GM19468 (cell line): ENCODE measurements around the gene YTHDF2.
"Not testable (repeated sequence)": the region's sequence is repeated elsewhere in the genome, so short reads cannot be mapped to it uniquely, and the experiment has no call there.

Source experiments
- ATAC-seq: cut with Tn5 transposase; IDR thresholded peaks from one replicate; pipeline ENCODE4 v1.9.1; 2021; ENCODE audit warnings: mild to moderate bottlenecking, moderate library complexity, moderate number of reproducible peaks; ENCODE audit not compliant: unreplicated experiment; ENCODE audit errors: extremely low read depth

The YTHDF2 gene

DNA sequence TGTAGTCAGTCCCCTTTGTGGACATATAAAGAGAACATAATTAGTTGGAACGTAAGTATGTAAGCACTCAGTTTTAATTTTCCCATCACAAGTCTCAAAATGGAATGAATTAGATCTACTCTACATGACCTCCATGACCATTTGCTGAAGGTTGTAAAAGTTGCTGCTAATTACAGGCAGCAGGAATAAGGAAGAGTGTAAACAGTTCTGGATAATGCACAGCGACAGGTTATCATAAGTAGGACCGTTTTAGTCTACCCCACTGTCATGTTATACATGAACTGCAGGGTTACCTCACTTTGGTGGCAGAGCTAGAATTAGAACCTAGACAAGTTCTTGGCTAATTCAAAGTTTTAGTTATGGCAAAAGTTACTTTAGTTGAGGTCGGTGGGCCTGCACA lies 21.7 kb downstream of the YTHDF2 start:
- ATAC-seq: no peak

DNA sequence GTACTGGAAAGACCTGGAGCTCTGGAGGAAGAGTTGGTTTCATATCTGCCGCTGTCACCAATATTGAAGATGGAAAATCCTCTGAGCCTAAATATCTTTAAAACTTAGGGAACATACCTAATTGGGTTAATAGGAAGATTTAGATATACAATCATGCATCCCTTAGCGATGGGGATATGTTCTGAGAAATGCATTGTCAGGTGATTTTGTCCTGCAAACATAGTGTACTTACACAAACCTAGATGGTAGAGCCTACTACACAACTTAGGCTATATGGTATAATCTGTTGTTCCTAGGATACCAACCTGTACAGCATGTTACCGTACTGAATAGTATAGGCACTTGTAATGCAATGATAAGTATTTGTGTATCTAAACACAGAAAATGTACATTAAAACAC lies 22.5 kb downstream of the YTHDF2 start:
- ATAC-seq: no peak

DNA sequence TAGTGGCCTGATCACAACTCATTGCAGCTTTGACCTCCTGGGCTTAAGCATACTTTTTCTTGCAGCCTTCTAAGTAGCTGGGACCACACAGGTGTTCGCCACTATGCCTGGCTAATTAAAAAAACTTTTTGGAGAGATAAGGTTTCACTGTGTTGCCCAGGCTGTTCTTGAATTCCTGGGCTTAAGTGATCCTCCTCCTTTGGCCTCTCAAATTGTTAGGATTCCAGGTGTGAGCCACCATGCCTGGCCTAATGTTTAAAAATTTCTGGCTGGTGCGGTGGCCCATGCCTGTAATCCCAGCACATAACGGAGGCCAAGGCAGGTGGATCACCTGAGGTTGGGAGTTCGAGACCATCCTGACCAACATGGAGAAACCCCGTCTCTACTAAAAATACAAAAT lies 24.4 kb downstream of the YTHDF2 start:
- ATAC-seq: no peak

DNA sequence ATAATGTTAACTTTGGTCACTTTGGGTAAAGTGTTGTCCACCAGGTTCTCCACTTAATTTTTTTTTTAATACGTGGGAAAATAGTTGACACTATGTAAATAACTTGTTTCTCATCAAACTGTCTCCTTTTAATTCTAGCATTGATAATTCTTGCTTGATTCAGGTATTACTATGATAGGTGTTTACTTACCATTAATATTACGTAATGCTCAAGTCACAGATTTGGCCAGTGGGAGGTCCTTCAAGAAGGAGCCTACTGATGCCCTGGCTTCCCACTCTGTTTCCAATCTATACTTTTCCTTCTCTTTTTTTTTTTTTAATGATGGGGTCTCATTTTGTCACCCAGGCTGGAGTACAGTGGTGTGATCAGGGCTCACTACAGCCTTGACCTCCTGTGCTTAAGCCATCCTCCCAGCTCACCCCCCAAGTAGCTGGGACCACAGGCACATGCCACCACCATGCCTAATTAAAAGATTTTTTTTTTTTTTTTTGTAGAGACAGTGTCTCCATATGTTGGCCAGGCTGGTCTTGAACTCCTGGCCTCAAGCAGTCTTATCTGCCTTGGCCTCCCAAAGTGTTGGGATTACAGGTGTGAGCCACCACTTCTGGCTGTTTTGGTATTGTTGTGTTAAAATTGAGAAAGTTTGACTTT lies 29.9 kb downstream of the YTHDF2 start:
- ATAC-seq: no peak

DNA sequence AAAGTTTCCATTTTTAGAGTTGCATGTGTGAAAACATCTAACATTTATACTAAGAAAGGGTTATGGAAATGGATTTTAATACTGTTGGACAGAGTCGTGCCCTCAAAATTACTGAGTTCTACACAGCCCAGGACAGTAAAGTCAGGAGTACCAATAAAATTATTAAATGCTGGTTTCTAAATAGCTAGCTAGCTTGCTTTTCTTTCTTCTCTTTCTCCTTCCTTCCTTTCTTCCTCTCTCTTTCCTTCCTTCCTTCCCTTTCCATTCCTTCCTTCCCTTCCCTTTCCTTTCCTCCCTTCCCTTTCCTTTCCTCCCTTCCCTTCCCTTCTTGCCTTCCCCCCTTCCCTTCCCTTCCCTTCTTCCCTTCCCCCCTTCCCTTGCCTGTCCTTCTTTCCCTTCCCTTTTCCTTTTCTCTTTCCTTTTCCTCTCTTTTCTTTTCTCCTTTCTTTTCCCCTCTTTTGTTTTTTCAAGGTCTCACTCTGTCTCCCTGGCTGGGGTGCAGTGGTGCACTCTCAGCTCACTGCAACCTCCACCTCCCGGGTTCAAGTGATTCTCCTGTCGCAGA lies 33.9 kb downstream of the YTHDF2 start:
- ATAC-seq: no peak

DNA sequence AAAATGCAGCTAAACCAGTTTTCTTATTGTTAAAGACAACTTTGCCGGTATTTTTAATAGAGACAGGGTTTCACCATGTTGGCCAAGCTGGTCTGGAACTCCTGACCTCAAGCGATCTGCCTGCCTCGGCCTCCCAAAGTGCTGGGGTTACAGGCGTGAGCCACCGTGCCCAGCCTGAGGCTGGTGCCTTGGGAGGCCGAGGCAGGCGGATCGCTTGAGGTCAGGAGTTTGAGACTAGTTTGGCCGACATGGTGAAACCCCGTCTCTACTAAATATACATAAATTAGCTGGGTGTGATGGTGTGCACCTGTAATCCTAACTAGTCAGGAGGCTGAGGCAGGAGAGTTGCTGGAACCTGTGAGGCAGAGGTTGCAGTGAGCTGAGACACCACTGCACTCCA lies 35.2 kb downstream of the YTHDF2 start:
- ATAC-seq: not testable (repeated sequence)

DNA sequence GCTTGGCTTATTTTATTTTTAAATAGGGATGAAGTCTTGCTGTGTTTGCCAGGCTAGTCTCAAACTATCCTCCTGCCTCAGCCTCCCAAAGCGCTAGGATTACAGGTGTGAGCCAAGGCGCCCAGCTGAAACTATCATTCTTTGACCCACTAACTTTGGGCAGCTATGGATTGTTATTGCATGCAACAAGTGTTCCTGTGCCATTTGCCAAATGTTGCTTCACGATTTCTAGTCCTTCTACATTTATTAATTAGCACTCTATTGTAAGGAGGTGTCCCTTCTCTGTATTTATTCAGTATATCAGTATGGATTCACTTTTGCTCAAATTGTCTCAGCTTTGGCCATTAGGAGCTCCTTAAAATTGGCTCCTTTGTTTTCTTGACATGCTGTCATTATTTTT lies 36.4 kb downstream of the YTHDF2 start:
- no peak for ATAC-seq

DNA sequence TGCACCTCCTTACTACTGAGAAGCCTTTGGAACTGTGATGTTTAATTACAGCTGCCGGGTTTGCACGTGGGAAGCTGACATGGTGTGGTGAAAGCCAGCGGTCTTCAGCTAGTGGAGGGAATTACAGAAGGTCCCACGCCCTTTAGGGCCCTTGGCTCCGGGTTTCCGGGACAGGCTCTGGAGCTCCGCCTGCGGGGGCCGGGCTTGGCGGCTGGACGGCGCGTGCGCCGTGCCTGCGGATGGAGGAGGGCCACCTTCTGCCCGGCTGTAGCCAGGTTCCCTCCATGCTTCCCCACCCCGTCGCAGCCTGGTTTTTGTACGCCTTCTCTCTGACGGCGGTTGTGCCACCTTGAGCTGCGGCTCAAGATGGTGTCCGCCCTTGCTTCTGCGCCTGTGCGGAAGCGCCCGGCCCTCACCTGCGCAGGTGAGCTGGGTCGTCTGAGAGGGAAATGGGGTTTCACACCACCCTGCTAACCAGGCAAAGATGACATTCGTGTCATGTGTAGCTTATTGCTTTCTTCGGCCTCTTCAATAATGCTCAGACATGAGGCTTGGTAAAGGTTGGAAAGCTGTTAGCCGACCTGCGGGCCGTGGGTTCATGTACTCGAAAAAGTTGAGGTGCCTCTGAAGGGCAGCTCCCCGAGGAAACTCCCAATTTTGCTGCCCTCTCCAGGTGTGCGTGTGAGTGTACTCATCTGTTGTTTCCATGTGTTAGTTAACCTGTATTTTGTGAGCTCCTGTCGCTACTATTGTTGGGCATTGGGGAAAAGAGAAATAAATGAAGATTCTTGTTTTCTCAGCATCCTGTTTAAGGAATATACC lies 38.6 kb downstream of the YTHDF2 start:
- no peak for ATAC-seq

DNA sequence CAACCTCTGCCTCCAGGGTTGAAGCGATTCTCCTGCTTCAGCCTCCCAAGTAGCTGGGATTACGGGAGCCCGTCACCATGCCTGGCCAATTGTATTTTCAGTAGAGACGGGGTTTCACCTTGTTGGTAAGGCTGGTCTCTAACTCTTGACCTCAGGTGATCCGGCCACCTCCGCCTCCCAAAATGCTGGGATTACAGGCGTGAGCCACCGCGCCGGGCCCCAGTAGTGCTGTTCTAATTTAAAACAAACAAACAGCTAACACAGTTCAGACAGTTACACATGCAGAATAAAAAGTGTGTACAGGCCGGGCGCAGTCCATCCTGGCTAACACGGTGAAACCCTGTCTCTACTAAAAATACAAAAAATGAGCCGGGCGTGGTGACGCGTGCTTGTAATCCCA lies 39.6 kb downstream of the YTHDF2 start:
- no peak for ATAC-seq

DNA sequence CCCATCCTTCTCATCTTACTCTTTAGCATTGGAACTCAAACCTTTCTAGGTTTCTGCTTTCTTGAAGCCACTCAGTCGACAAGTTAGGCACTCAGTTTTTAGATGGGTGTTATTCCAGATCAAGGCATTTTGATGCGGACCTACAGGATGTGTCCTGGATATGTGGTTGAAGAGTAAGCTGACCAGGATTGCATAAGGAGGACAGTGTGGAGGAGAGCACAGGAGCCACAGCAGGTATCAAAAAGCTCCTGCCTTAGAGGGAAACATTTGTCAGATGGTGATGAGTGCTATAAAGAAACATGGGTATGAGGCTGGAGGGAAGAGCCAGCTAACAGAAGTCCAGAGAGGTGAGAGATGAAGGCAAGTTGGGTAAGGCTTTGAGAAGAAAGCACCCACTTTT lies 41.3 kb downstream of the YTHDF2 start:
- ATAC-seq: no peak

DNA sequence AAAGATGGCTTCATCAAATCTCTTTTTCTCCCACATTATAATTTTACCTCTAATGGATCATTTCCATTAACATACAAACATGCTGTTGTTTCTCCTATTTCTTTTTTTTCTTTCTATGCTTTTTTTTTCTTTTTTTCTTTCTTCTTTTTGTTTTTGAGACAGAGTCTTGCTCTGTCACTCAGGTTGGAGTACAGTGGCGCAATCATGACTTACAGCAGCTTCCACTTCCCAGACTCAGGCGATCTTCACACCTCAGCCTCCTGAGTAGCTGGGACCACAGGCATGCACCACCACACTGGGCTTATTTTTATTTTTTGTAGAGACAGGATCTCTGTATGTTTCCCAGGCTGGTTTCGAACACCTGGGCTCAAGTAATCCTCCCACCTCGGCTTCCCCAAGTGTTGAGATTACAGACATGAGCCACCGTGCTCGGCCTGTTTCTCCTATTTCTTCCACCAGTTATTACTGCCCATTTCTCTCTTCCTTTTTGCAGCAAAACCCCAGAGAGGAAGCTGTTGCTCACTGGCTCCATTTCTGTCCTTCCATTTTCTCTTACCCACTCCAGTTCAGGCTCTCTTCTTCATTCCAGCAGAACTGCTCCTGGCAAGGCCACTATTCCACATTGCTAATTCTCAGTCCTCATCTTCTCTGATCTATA lies 43.1 kb downstream of the YTHDF2 start:
- ATAC-seq: no peak

DNA sequence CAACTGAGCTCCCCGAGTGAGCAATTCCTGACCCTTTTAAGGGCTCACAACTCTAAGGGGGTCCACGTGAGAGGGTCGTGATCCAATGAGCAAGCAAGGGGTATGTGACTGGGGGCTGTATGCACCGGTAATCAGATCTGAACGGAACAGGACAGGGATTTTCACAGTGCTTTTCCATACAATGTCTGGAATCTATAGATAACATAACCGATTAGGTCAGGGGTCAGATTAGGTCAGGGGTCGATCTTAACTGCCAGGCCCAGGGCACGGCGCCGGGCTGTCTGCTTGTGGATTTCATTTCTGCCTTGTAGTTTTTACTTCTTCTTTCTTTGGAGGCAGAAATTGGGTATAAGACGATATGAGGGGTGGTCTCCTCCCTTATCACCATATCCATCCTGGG lies 44.6 kb downstream of the YTHDF2 start:
- ATAC-seq: no peak

DNA sequence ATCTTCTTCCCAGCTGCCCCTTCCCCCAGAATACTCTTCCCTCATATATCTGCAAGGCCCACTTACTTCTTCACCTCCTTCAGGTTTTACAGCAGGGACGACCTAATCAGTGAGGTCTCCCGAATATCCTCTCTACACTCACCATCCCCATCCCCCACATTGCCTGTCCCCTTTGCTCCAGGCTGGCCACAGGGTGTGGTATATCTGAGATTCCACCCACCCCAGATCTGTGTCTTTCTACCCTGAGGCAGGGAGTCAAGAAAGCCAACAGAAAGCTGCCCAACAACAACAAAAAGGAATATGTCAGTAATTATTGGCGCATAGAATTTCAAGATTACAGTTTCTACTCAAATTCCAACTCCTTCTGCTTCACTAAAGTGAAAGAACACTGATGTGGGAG lies 45.3 kb downstream of the YTHDF2 start:
- no peak for ATAC-seq

DNA sequence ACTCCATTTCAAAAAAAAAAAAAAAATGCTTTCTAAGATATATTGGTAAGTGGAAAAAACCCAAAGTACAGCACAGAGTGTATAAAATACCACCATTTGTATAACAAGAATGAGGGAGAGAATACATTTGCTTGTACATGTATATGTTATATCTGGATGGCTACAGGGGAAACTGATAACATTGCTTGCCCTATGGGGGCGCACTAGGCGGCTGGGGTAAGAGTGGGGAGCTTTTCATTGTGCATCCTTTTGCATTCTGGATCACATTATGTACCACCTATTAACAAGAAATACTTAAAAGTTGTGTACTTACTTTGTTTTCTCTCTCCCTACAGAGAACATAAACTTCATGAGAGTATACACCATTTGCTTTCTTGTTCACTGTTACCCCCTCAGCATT lies 46.6 kb downstream of the YTHDF2 start:
- no peak for ATAC-seq

DNA sequence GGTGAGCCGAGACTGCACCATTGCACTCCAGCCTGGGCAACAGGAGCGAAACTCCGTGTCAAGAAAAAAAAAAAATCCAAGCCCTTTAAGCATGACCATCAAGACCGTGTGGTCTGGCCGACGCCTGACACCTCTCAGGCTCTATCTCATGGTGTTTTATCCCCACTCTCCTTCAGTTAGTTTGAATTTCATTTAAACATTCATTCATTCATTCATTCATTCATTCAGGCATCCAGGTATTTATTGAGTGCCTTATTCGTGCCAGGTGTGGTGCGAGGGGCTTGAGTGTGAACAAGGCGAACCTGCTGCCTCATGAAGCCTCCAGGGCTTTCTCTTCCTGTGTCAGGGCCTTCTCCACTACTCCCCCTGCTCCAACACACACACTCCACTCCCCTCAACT lies 52.7 kb downstream of the YTHDF2 start:
- ATAC-seq: no peak

DNA sequence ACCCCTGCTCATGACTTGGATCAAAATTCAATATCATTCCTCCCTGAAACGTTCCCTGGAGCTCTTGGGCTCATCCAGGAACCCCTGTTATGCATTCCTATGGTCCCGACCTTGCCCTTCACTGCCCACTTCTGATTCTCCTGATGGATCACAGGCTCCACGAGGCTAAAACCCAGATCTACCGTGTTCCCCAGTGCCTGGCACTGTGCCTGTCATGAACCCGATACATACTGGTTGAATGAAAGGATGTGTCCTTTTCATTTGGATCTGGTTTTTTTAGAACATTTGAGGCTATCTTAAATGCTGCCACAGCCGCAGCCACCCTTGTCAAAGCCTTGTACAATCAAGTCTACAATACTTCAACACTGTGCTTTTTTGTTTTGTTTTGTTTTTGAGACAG lies 53.1 kb downstream of the YTHDF2 start:
- ATAC-seq: no peak

DNA sequence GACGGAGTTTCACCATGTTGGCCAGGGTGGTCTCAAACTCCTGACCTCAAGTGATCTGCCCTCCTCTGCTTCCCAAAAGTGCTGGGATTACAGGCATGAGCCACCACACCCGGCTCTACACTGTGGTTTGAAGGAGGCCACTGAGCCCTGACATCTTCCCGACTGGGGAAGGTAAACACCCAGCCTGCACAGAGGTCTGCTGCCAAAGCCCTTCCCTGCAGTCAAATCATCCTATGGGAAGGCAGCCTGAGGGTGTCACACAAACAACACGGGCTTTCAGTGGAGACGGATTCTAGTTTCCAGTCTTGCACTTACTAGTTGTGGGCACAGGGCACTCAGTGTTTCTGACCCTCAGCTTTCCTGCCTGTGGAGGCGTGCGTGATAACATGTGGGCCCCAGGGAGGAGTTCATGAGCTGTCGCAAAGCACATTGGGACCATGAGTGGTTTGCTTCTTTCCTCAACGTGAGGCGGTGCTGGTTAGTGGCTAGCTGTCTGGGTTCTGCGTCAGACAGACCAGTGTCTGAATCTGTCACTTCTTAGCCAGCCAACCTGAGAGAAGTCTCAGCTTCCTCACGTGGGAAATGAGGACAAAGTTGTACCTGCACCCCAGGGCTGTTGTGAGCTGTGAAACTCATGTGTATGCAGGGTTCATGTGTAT lies 53.8 kb downstream of the YTHDF2 start:
- no peak for ATAC-seq

DNA sequence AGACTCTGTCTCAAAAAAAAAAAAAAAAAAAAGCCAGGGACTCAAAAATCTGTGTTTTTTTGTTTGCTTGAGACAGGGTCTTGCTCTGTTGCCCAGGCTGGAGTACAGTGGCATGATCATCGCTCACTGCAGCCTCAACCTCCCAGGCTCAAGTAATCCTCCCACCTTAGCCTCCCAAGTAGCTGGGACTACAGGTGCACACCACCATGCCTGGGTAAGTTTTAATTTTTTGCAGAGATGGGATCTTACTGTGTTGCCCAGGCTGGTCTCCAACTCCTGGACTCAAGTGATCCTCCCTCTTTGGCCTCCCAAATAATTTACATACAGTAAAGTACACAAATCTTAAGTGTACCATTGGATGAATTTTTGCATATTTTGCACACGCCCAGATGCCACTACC lies 55.2 kb downstream of the YTHDF2 start:
- ATAC-seq: not testable (repeated sequence)

DNA sequence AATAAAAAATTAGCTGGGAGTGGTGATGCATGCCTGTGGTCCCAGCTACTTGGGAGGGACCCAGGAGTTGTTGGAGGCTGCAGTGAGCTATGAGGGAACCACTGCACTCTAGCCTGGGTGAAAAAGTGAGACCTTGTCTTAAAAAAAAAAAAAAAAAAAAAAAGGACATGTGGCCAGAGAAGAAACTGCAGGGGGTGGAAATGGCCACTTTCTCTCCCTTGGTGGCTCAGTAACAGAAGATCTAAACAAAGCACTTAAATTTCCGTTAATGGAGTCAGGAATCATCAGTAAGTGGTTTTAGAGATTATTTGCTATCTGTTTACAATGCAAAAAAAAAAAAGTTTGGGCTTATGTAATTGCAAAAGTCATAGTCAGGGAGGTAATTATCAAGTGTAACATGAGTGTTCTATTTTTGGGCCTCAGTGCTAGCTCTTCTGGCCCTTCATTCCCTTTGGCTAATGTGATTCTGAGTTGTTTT lies 55.9 kb downstream of the YTHDF2 start:
- no peak for ATAC-seq

DNA sequence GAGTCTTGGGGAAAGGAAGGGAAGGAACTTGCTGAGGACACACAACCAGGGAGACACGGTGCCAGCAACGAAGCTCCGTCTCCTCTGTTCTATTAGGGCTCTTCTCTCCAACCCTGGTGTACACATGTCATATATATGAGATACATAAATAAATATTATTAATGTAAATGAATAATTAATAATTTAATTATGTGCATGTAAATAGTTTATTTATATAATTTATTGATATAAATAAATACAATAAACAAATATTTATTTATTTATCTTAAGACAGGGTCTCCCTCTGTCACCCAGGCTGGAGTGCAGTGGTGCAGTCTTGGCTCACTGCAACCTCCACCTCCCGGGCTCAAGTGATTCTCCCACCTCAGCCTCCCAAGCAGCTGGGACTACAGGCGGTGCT lies 57.8 kb downstream of the YTHDF2 start:
- ATAC-seq: not testable (repeated sequence)
